HepG2 (cell line): ENCODE measurements around the gene ANKRD11. TPM values are rescaled to one million over a fixed set of nuclear protein-coding genes. Genes with fewer than 3 reads are reported as not detected.
"Not testable (repeated sequence)": the region's sequence is repeated elsewhere in the genome, so short reads cannot be mapped to it uniquely, and the experiment has no call there.

Source experiments
- ATAC-seq: fragments of 200-7000 bp; cut with Tn5 transposase; 3 replicates; pipeline ENCODE4 v1.9.1; 2020; ENCODE audit warnings: mild to moderate bottlenecking, moderate library complexity
- BruUV-seq: library from RNA; stranded (reverse); fragments of 400-500 nt; replicated peaks from 2 replicates; lab custom pipeline; 2021; lab: Mats Ljungman, UMichigan
- CTCF ChIA-PET: fragments of 300-600 bp; formaldehyde crosslinking; extraction: SDS; loops from one replicate; lab custom pipeline; 2021; ENCODE audit warnings: low total read pairs, inconsistent platforms, low intra/inter-chr PET ratio; lab: Yijun Ruan, JAX
- POLR2A ChIA-PET: fragments of 350-600 bp; sonication (Branson Sonifier 250); formaldehyde crosslinking; loops from one replicate; lab custom pipeline; 2020; ENCODE audit warnings: antibody characterized with exemption, inconsistent platforms; lab: Yijun Ruan, JAX
- DNase-seq: peaks from one replicate; pipeline ENCODE4 v3.0.0-alpha.2; 2015; ENCODE audit warnings: low spot score
- FAIRE-seq: peaks from 3 replicates; lab custom pipeline; 2011; peaks lifted over from hg19 to GRCh38; lab: Jason Lieb, UNC
- H2AFZ ChIP-seq: one replicate; pipeline ENCODE4 v1.6.1; 2011; ENCODE audit warnings: low read length, inconsistent platforms
- H3K27ac ChIP-seq: fragments of 300-600 bp; 3 replicates; pipeline ENCODE4 v1.8.0; 2011; ENCODE audit warnings: mixed run types, mild to moderate bottlenecking, mixed read lengths, low read length, inconsistent platforms; ENCODE audit not compliant: insufficient read depth; ENCODE audit errors: extremely low read length
- H3K27me3 ChIP-seq, 2 experiments: fragments of 200-600 bp in 1 of 2; 2 replicates in 1 of 2; 3 replicates in 1 of 2; pipeline versions ENCODE4 v1.6.0 to v1.8.0; 2011; ENCODE audit warnings: low read length in 2 of 2, mild to moderate bottlenecking in 2 of 2, moderate library complexity in 2 of 2, inconsistent platforms in 1 of 2; ENCODE audit not compliant: insufficient read depth in 2 of 2, control insufficient read depth in 1 of 2
- H3K36me3 ChIP-seq, 2 experiments: fragments of 200-600 bp in 1 of 2; replicated peaks in 1 of 2; 2 replicates in 1 of 2; 3 replicates in 1 of 2; pipeline versions ENCODE4 v1.5.1 to v1.8.0; 2011; ENCODE audit warnings: low read length in 2 of 2, inconsistent platforms in 1 of 2; ENCODE audit not compliant: insufficient read depth in 2 of 2, control insufficient read depth in 1 of 2
- H3K4me1 ChIP-seq: 2 replicates; pipeline ENCODE4 v1.5.1; 2012; ENCODE audit warnings: low read length, inconsistent platforms; ENCODE audit not compliant: insufficient read depth
- H3K4me2 ChIP-seq: 2 replicates; pipeline ENCODE4 v1.6.0; 2011; ENCODE audit warnings: low read depth, low read length, inconsistent platforms
- H3K4me3 ChIP-seq, 3 experiments: fragments of 200-600 bp in 1 of 3; sonication (generic), shearing (Covaris generic) in 1 of 3; replicated peaks in 1 of 3; 2 replicates each; pipeline ENCODE4 v1.5.1; 2011 to 2016; ENCODE audit warnings: low read length in 3 of 3, inconsistent platforms in 2 of 3, low read depth in 2 of 3, mild to moderate bottlenecking in 2 of 3, control low read depth in 1 of 3, mixed read lengths in 1 of 3; ENCODE audit not compliant: insufficient read depth in 1 of 3
- H3K79me2 ChIP-seq: one replicate; pipeline ENCODE4 v1.6.1; 2011; ENCODE audit warnings: low read length, inconsistent platforms; ENCODE audit not compliant: insufficient read depth
- H3K9ac ChIP-seq: 2 replicates; pipeline ENCODE4 v1.6.0; 2011; ENCODE audit warnings: mild to moderate bottlenecking, low read depth, low read length, inconsistent platforms; ENCODE audit not compliant: insufficient read depth
- H3K9me3 ChIP-seq: 2 replicates; pipeline ENCODE4 v1.5.1; 2012; ENCODE audit warnings: mild to moderate bottlenecking, low read length
- H4K20me1 ChIP-seq: 2 replicates; pipeline ENCODE4 v1.6.0; 2011; ENCODE audit warnings: inconsistent platforms, mild to moderate bottlenecking, low read length, moderate library complexity; ENCODE audit not compliant: insufficient read depth
- CERS6 ChIP-seq: sonication (generic); formaldehyde crosslinking; IDR thresholded peaks from 2 replicates; pipeline ENCODE4 v1.5.0; 2020; ENCODE audit warnings: missing genetic modification reagents
- ZNF18 ChIP-seq: sonication (generic); formaldehyde crosslinking; IDR thresholded peaks from 2 replicates; pipeline ENCODE4 v1.8.0; 2022; ENCODE audit warnings: mild to moderate bottlenecking, missing genetic modification reagents; ENCODE audit not compliant: insufficient replicate concordance
- ZNF382 ChIP-seq: sonication (generic); formaldehyde crosslinking; IDR thresholded peaks from 2 replicates; pipeline ENCODE4 v1.5.0; 2020; ENCODE audit warnings: missing genetic modification reagents, mild to moderate bottlenecking, borderline replicate concordance
- ZNF460 ChIP-seq: sonication (generic); formaldehyde crosslinking; IDR thresholded peaks from 2 replicates; pipeline ENCODE4 v1.5.1; 2020; ENCODE audit warnings: missing genetic modification reagents, mild to moderate bottlenecking, borderline replicate concordance
- ZNF503 ChIP-seq: sonication (generic); formaldehyde crosslinking; IDR thresholded peaks from 2 replicates; pipeline ENCODE4 v1.4.0; 2020; ENCODE audit warnings: missing genetic modification reagents
- WGBS: methylation state at CpG from one replicate; pipeline ENCODE4 v1.1.6; 2017; ENCODE audit warnings: low lambda C conversion rate; 5-methylcytosine and 5-hydroxymethylcytosine counted together
- in situ Hi-C: cut with HindIII; loops from 2 replicates; pipeline ENCODE4 v1.10.0; 2017; ENCODE audit warnings: low pct_unique_long_range_greater_than_20kb; ENCODE audit not compliant: extremely low pct_ligation_motif_present
- intact Hi-C: fragments of 100-400 bp; cut with micrococcal nuclease; formaldehyde crosslinking; loops from one replicate; pipeline ENCODE4 v1.10.0; 2022; ENCODE audit not compliant: unreplicated experiment
- polyA plus RNA-seq, 8 experiments: library from polyadenylated mRNA; depleted of rRNA in 3 of 8; stranded (reverse) in 7 of 8; unstranded in 1 of 8; fragments of >200 nt; fragmentation: Illumina TruSeq in 4 of 8; extraction: Trizol in 4 of 8; gene quantifications; 2 replicates each; pipeline versions ENCODE4 v1.2.1 to v1.2.3, GENCODE V29; 2011 to 2016; ENCODE audit warnings: low read depth in 4 of 8, missing spikeins in 1 of 8, mixed read lengths in 1 of 8; ENCODE audit not compliant: insufficient read depth in 1 of 8
- total RNA-seq, 5 experiments: library from RNA; depleted of rRNA; stranded (reverse); fragments of >200 nt; fragmentation: Illumina TruSeq; extraction: Trizol; gene quantifications; 2 replicates each; pipeline ENCODE4 v1.2.3, GENCODE V29; 2016; ENCODE audit warnings: low read depth in 1 of 5

The ANKRD11 gene
- total and polyA plus RNA-seq, 2 of the 13 experiments (the other 11 are each of a cell fraction or from before 2014, with no cell fraction given), result 21.4 to 38.4 TPM

GRCh38 chr16:89330177-89330856 lies 160.0 kb downstream of the ANKRD11 start (continued):
- no peak for TF ChIP-seq CERS6 (CRISPR knock-in tag)
- TF ChIP-seq ZNF382 (CRISPR knock-in tag), result no peak

GRCh38 chr16:89329830-89330176 lies 160.6 kb downstream of the ANKRD11 start:
- 96% methylated on average over 4 of the region's 4 CpGs for WGBS
- BruUV-seq, H3K9me3 ChIP-seq, ATAC-seq, FAIRE-seq, H3K9ac ChIP-seq, CTCF ChIA-PET, DNase-seq, H3K27me3 ChIP-seq, H2AFZ ChIP-seq: not testable (repeated sequence)
- Histone ChIP-seq H3K27ac (peak overlapping the region; percentile 42), H3K79me2 (peaks cover 96% of the 10 kb centered on the region), H3K36me3 (peaks cover 8 to 19% of the 10 kb centered on the region in 2 experiments; a peak in 3 of 5 replicates), H3K4me1 (peaks cover 84% of the 10 kb centered on the region), H3K4me2 (peak overlapping the region; percentile 37), H4K20me1 (peaks cover 63% of the 10 kb centered on the region), H3K4me3 (0 out of 6 replicates have a peak overlapping the region, but pooled peaks of 1 of the 3 experiments have one; percentile 30)
- in situ Hi-C loops, result loop anchor here (10.0 kb wide), 1 partner anchor 65 kb away; no protein-coding TSS in a partner anchor
- intact Hi-C loops, result loop anchor here (5.0 to 10.0 kb wide), 2 partner anchors 85 to 177 kb away; partner anchors contain the start of gene SPG7
- POLR2A ChIA-PET, result interaction anchor here (0.6 to 0.9 kb wide), 2 partner anchors 9 to 234 kb away, joined by 3 to 4 read pairs; no protein-coding TSS in a partner anchor
- TF ChIP-seq ZNF460 (CRISPR knock-in tag), result peak; percentile 83
- TF ChIP-seq ZNF18 (CRISPR knock-in tag), result peak; percentile 1
- 0 out of 2 replicates have a peak, but pooled peaks have one; percentile 38 for TF ChIP-seq ZNF503
